IMR-90 (cell line): ENCODE measurements around the gene AXIN2. TPM values are rescaled to one million over a fixed set of nuclear protein-coding genes. Genes with fewer than 3 reads are reported as not detected.

Source experiments
- ATAC-seq: fragments of 200-7000 bp; cut with Tn5 transposase; 2 replicates; pipeline ENCODE4 v1.9.1; 2020; ENCODE audit warnings: low read depth, mild to moderate bottlenecking, moderate library complexity
- BruUV-seq: library from RNA; stranded (reverse); fragments of 400-500 nt; replicated peaks from 2 replicates; lab custom pipeline; 2021; lab: Mats Ljungman, UMichigan
- CTCF ChIA-PET: fragments of 300-600 bp; formaldehyde crosslinking; extraction: SDS; loops from one replicate; lab custom pipeline; 2021; ENCODE audit warnings: antibody characterized with exemption; lab: Yijun Ruan, JAX
- POLR2A ChIA-PET: fragments of 300-600 bp; sonication (Branson Sonifier 250); formaldehyde crosslinking; loops from one replicate; lab custom pipeline; 2022; ENCODE audit warnings: antibody characterized with exemption; ENCODE audit not compliant: unreplicated experiment; lab: Charles Lee
- DNase-seq: peaks from one replicate; pipeline ENCODE4 v3.0.0; 2013
- H2AFZ ChIP-seq: replicated peaks from 2 replicates; pipeline ENCODE3; 2013; ENCODE audit warnings: low read length, mild to moderate bottlenecking; ENCODE audit not compliant: poor library complexity
- H2AK5ac ChIP-seq: 2 replicates; pipeline ENCODE4 v1.6.1; 2013; ENCODE audit warnings: low read depth, low read length, inconsistent platforms
- H2AK9ac ChIP-seq: replicated peaks from 2 replicates; pipeline ENCODE3; 2013; ENCODE audit warnings: mild to moderate bottlenecking, low read depth, low read length, moderate library complexity; ENCODE audit not compliant: poor library complexity
- H2BK120ac ChIP-seq: 2 replicates; pipeline ENCODE4 v1.6.1; 2013; ENCODE audit warnings: low read depth, low read length, inconsistent platforms
- H2BK15ac ChIP-seq: 3 replicates; pipeline ENCODE4 v1.6.1; 2013; ENCODE audit warnings: low read depth, low read length, inconsistent platforms
- H2BK20ac ChIP-seq: 2 replicates; pipeline ENCODE4 v1.6.1; 2013; ENCODE audit warnings: low read depth, mild to moderate bottlenecking, inconsistent platforms, low read length, moderate library complexity
- H2BK5ac ChIP-seq: 2 replicates; pipeline ENCODE4 v1.6.1; 2013; ENCODE audit warnings: mild to moderate bottlenecking, low read depth, low read length, inconsistent platforms; ENCODE audit not compliant: poor library complexity, severe bottlenecking
- H3K14ac ChIP-seq: replicated peaks from 2 replicates; pipeline ENCODE4 v1.6.1; 2013; ENCODE audit warnings: low read depth, low read length, inconsistent platforms
- H3K18ac ChIP-seq: 2 replicates; pipeline ENCODE4 v1.6.1; 2013; ENCODE audit warnings: low read depth, low read length, control low read depth
- H3K23ac ChIP-seq: 2 replicates; pipeline ENCODE4 v1.6.1; 2013; ENCODE audit warnings: low read depth, low read length, inconsistent platforms
- H3K27ac ChIP-seq: 2 replicates; pipeline ENCODE4 v1.5.1; 2013; ENCODE audit warnings: mild to moderate bottlenecking, control low read depth, low read length; ENCODE audit not compliant: insufficient read depth
- H3K27me3 ChIP-seq: 2 replicates; pipeline ENCODE4 v1.6.1; 2013; ENCODE audit warnings: low read length; ENCODE audit not compliant: control insufficient read depth, insufficient read depth
- H3K36me3 ChIP-seq: 2 replicates; pipeline ENCODE4 v1.6.1; 2013; ENCODE audit warnings: low read length, mixed read lengths; ENCODE audit not compliant: control insufficient read depth, insufficient read depth
- H3K4ac ChIP-seq: 2 replicates; pipeline ENCODE4 v1.6.1; 2013; ENCODE audit warnings: low read depth, low read length, inconsistent platforms
- H3K4me1 ChIP-seq: 2 replicates; pipeline ENCODE4 v1.6.1; 2013; ENCODE audit warnings: low read length, mixed read lengths; ENCODE audit not compliant: control insufficient read depth, insufficient read depth
- H3K4me2 ChIP-seq: 2 replicates; pipeline ENCODE4 v1.6.1; 2013; ENCODE audit warnings: low read depth, mild to moderate bottlenecking, control low read depth, low read length, moderate library complexity
- H3K4me3 ChIP-seq: 2 replicates; pipeline ENCODE4 v1.5.1; 2013; ENCODE audit warnings: low read depth, mild to moderate bottlenecking, control low read depth, low read length, moderate library complexity; ENCODE audit not compliant: insufficient read depth
- H3K56ac ChIP-seq: 2 replicates; pipeline ENCODE4 v1.6.1; 2013; ENCODE audit warnings: low read length, inconsistent platforms; ENCODE audit not compliant: insufficient read depth; ENCODE audit errors: extremely low read depth
- H3K79me1 ChIP-seq, 2 experiments: 2 replicates each; pipeline ENCODE4 v1.6.1; 2013; ENCODE audit warnings: low read length in 2 of 2, inconsistent platforms in 1 of 2, low read depth in 1 of 2
- H3K9ac ChIP-seq: 2 replicates; pipeline ENCODE4 v1.6.1; 2013; ENCODE audit warnings: low read depth, low read length, control low read depth
- H3K9me1 ChIP-seq: 2 replicates; pipeline ENCODE4 v1.6.1; 2013; ENCODE audit warnings: low read length, inconsistent platforms; ENCODE audit not compliant: insufficient read depth
- H3K9me3 ChIP-seq: 2 replicates; pipeline ENCODE4 v1.6.1; 2013; ENCODE audit warnings: low read length; ENCODE audit not compliant: control insufficient read depth, insufficient read depth
- H4K20me1 ChIP-seq: 2 replicates; pipeline ENCODE4 v1.6.1; 2013; ENCODE audit warnings: low read length, inconsistent platforms; ENCODE audit not compliant: insufficient read depth
- H4K5ac ChIP-seq: 2 replicates; pipeline ENCODE4 v1.6.1; 2013; ENCODE audit warnings: mild to moderate bottlenecking, low read depth, low read length, control low read depth
- H4K8ac ChIP-seq, 2 experiments: 2 replicates each; pipeline ENCODE4 v1.6.1; 2013; ENCODE audit warnings: low read depth in 2 of 2, low read length in 2 of 2, control low read depth in 1 of 2, inconsistent platforms in 1 of 2
- H4K91ac ChIP-seq: 2 replicates; pipeline ENCODE4 v1.6.1; 2013; ENCODE audit warnings: low read depth, low read length, inconsistent platforms; ENCODE audit not compliant: insufficient read depth
- CHD1 ChIP-seq: IDR thresholded peaks from 2 replicates; pipeline ENCODE4 v1.6.1; 2012; ENCODE audit warnings: low read depth, low read length, improper control_type of control experiment
- MAZ ChIP-seq: IDR thresholded peaks from 2 replicates; pipeline ENCODE4 v1.6.1; 2012; ENCODE audit warnings: low read depth, mild to moderate bottlenecking, low read length, improper control_type of control experiment, moderate library complexity, borderline replicate concordance
- MXI1 ChIP-seq: IDR thresholded peaks from 2 replicates; pipeline ENCODE4 v1.6.1; 2012; ENCODE audit warnings: low read depth, mild to moderate bottlenecking, low read length, moderate library complexity, borderline replicate concordance
- NFE2L2 ChIP-seq: fragments of 150-350 bp; IDR thresholded peaks from 2 replicates; pipeline ENCODE4 v1.6.1; 2016; ENCODE audit warnings: low read depth, mild to moderate bottlenecking, low read length
- POLR2A ChIP-seq: IDR thresholded peaks from 2 replicates; pipeline ENCODE4 v1.6.1; 2012; ENCODE audit warnings: mild to moderate bottlenecking, low read depth, low read length
- RCOR1 ChIP-seq: IDR thresholded peaks from 2 replicates; pipeline ENCODE4 v1.6.1; 2012; ENCODE audit warnings: mild to moderate bottlenecking, low read length, improper control_type of control experiment; ENCODE audit not compliant: insufficient replicate concordance
- RFX5 ChIP-seq: IDR thresholded peaks from 2 replicates; pipeline ENCODE4 v1.8.0; 2012; ENCODE audit warnings: low read depth, mild to moderate bottlenecking, low read length, moderate library complexity
- SMC3 ChIP-seq: fragments of 150-350 bp; IDR thresholded peaks from 2 replicates; pipeline ENCODE4 v1.6.1; 2016; ENCODE audit warnings: low read depth, mild to moderate bottlenecking, antibody characterized with exemption, low read length, moderate library complexity
- WGBS, 2 experiments: methylation state at CpG; one replicate each; pipeline versions ENCODE4 v1.1.5 to v1.1.7; 2013; ENCODE audit warnings: missing lambda C conversion rate in 2 of 2; ENCODE audit not compliant: insufficient read length in 1 of 2; ENCODE audit errors: extremely low coverage in 2 of 2; 5-methylcytosine and 5-hydroxymethylcytosine counted together
- dilution Hi-C: fragments of 300-500 bp; cut with HindIII; formaldehyde crosslinking; loops from one replicate; pipeline ENCODE4 v1.14.3; 2018; ENCODE audit warnings: low sequenced_read_pairs; ENCODE audit not compliant: unreplicated experiment
- in situ Hi-C: fragments of 300-500 bp; cut with MboI; formaldehyde crosslinking; loops from 3 replicates; pipeline ENCODE4 v1.14.3; 2019; ENCODE audit warnings: low sequenced_read_pairs, inconsistent platforms, mixed read lengths
- intact Hi-C: fragments of 100-400 bp; cut with micrococcal nuclease; formaldehyde crosslinking; loops from 2 replicates; pipeline ENCODE4 v1.10.0; 2022
- polyA plus RNA-seq, 3 experiments: library from polyadenylated mRNA; depleted of rRNA; stranded (reverse); fragments of >200 nt; gene quantifications; 2 replicates each; pipeline ENCODE4 v1.2.3, GENCODE V29; 2012; ENCODE audit warnings: low replicate concordance in 1 of 3
- total RNA-seq: library from RNA; depleted of rRNA; stranded (reverse); fragments of >200 nt; gene quantifications from 2 replicates; pipeline ENCODE4 v1.2.3, GENCODE V29; 2012

AXIN2 gene
- total and polyA plus RNA-seq, 2 of the 4 experiments (the other 2 are of a cell fraction), result 0.91 to 1.8 TPM

- no TSS peak for BruUV-seq
- Histone ChIP-seq H3K27ac (no peak overlapping the region), H3K4me3 (no peak overlapping the region), H3K79me1 (no peaks in the 10 kb centered on the region), H2BK20ac (no peak overlapping the region), H2AK9ac (no peak overlapping the region), H4K91ac (no peak overlapping the region), H3K14ac (no peak overlapping the region), H3K9me3 (no peaks in the 10 kb centered on the region), H3K56ac (no peak overlapping the region), H3K4me1 (no peaks in the 10 kb centered on the region), H2AK5ac (no peak overlapping the region), H3K36me3 (no peaks in the 10 kb centered on the region), H2AFZ (no peak overlapping the region), H3K23ac (no peak overlapping the region), H4K8ac (no peak overlapping the region), H2BK120ac (no peak overlapping the region), H3K4me2 (no peak overlapping the region), H3K9ac (no peak overlapping the region), H2BK15ac (no peak overlapping the region), H3K4ac (no peak overlapping the region), H3K9me1 (no peaks in the 10 kb centered on the region), H4K5ac (no peak overlapping the region), H3K27me3 (peaks cover 15% of the 10 kb centered on the region), H3K18ac (no peak overlapping the region), H4K20me1 (no peaks in the 10 kb centered on the region), H2BK5ac (no peak overlapping the region)
- DNase-seq, result no peak
- dilution Hi-C loops (no loop called here), in situ Hi-C loops (no loop called here), intact Hi-C loops (no loop called here)
- no peak for ATAC-seq
- ChIA-PET CTCF (no interaction called here), POLR2A (no interaction called here)
- TF ChIP-seq RFX5 (no peak), SMC3 (no peak), CHD1 (no peak), MAZ (no peak), NFE2L2 (no peak), MXI1 (no peak), RCOR1 (no peak), POLR2A (no peak)
- WGBS, 2 experiments, result no CpG with 5 or more reads among the region's 7 CpGs
Measured at GRCh38 chr17:65489413-65490155, 71.9 kb downstream of the AXIN2 start.
